ENCODE results near the gene FAT4.

DNA sequence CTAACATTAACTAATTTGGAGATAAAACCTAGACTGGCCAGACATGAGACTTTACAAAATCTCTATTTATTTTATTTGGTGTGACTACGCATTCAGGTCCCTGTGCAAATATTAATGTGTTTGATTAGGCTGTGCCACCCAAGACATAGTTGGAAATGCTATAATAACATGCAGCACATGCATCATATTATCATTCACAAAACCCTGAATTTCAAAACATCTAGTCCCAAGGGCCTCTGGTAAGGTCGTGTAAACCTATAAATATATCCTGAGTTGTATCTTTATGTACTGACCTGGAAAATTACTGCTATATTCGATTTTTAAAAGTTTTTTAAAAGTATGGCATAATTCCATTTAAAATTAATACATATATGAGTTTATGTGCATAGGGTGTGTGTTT is 47.1 kb upstream of the FAT4 start:
- TF ChIP-seq, protein P1, sequence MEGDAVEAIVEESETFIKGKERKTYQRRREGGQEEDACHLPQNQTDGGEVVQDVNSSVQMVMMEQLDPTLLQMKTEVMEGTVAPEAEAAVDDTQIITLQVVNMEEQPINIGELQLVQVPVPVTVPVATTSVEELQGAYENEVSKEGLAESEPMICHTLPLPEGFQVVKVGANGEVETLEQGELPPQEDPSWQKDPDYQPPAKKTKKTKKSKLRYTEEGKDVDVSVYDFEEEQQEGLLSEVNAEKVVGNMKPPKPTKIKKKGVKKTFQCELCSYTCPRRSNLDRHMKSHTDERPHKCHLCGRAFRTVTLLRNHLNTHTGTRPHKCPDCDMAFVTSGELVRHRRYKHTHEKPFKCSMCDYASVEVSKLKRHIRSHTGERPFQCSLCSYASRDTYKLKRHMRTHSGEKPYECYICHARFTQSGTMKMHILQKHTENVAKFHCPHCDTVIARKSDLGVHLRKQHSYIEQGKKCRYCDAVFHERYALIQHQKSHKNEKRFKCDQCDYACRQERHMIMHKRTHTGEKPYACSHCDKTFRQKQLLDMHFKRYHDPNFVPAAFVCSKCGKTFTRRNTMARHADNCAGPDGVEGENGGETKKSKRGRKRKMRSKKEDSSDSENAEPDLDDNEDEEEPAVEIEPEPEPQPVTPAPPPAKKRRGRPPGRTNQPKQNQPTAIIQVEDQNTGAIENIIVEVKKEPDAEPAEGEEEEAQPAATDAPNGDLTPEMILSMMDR (IDR thresholded peaks at IDR 0.05; ENCODE audit: poor library complexity, severe bottlenecking), result no peak
- no peak for TF ChIP-seq EZH2 (IDR thresholded peaks at IDR 0.05; ENCODE audit: borderline replicate concordance, insufficient read depth, low read length, poor library complexity, severe bottlenecking)
